ENCODE data around the gene MAP7D2.

MAP7D2 gene

DNA sequence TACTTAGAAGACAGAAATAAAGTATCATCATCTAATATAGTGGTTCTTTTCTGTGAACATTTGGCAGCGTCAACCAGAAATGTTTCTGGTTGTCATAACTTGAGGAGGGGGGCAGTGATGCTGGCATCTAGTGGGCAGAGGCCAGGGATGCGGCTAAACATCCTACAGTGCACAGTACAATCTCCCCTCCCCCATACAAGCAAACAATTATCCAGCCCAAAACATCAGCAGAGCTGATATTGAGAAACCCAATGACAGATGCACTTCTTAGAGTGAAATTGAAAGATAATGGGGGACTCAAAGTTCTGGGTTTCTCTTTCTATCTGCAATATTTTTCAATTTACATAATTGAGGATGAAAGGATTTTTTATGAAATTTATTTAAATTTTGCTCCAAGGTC lies 26.9 kb upstream of the MAP7D2 start:
- no peak for TF ChIP-seq SUZ12 (IDR thresholded peaks at IDR 0.05; ENCODE audit: extremely low read depth, insufficient read depth, insufficient read length)
- no peak for TF ChIP-seq ZNF274 (IDR thresholded peaks at IDR 0.05; ENCODE audit: low read depth, low read length)
- no peak for TF ChIP-seq YY1 (IDR thresholded peaks at IDR 0.05; ENCODE audit: insufficient read depth, insufficient read length)
- no peaks in the 10 kb centered on the region for H3K4me1 ChIP-seq (ENCODE audit: insufficient read depth, insufficient read length)
- no peaks in the 10 kb centered on the region for H3K9me3 ChIP-seq (ENCODE audit: insufficient read depth, low read length)
- no peak overlapping the region for H3K4me3 ChIP-seq (ENCODE audit: insufficient read length, low read depth)
- H3K36me3 ChIP-seq (ENCODE audit: insufficient read depth, insufficient read length, low read length): peaks cover 21% of the 10 kb centered on the region
- H3K27me3 ChIP-seq (ENCODE audit: insufficient read depth, insufficient read length): no peaks in the 10 kb centered on the region
- DNase-seq (ENCODE audit: low read depth, low spot score): no peak
- no peak overlapping the region for H3K9ac ChIP-seq (ENCODE audit: insufficient read length, low read depth)

DNA sequence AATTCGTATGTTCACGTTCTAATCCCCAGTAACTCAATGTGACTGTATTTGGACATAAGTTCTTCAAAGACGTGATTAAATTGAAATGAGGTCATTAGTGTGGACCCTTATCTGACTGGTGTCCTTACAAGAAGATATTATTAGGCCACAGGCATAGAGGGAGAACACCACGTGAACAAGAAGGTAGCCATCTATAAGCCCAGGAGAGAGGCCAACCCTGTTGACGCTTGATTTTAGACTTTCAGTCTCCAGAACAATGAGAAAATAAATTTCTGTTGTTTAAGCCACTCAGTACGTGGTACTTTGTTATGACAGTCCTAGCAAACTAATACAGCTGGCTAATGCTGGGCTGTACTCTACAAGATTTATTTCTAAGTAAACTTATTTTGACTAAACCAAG lies 26.4 kb upstream of the MAP7D2 start:
- TF ChIP-seq SUZ12 (IDR thresholded peaks at IDR 0.05; ENCODE audit: extremely low read depth, insufficient read depth, insufficient read length) (no peak), ZNF274 (IDR thresholded peaks at IDR 0.05; ENCODE audit: low read depth, low read length) (no peak), YY1 (IDR thresholded peaks at IDR 0.05; ENCODE audit: insufficient read depth, insufficient read length) (no peak)
- H3K9ac ChIP-seq (ENCODE audit: insufficient read length, low read depth): no peak overlapping the region
- no peak overlapping the region for H3K4me3 ChIP-seq (ENCODE audit: insufficient read length, low read depth)

DNA sequence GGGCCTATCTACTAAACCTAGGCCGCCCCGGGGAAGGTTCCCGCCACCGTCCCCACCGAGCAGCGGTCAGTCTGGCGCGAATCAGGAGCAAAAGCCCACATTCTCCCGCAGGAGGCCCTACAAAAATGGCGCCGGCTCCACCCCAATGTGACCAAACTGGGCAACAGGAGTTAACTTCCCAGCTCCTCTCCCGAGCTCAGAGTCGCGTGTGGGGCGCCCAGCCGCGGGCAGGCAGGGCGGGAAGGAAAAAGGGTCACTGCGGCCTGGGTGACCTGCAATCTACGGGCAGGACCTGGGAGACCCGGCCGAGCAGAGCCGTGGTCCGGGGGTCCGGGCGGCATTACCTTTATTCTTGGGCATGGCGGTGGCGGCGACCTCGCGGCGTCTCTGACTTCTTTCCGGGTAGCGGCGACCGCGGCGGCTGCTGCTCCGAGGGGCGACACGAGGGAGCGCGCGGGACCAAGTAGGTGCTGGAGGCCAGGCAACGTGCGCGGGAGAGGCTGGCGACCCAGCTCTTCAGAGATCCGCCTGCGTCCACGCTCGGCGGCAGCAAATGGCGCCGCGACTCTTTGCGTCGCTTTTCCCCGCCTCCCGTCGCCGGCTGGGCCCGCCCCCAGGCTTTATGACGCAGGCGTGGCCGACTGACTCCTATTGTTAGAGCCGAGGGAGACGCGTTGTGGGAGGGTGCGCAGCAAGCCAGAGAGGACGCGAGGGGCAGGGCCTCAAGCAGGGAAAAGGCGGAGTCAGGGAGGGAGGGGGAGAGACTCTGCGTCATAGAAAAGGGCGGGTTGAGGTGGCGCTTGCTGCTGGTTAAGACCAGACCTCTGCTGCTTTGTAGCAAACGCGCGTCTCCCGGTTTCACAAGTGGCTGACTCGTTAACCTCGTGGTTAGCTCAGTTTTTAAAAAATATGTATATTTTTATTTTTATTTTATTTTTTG lies 24.8 kb upstream of the MAP7D2 start, which contains the start of gene EIF1AX:
Gene EIF1AX, minus strand, starts transcription at position 558 of the 940 bp plus-strand sequence. Its CDS starts 198 bp downstream, at position 360.
- H3K9ac ChIP-seq (ENCODE audit: insufficient read length, low read depth): peak within 1 kb of the TSS; percentile 95
- peak within 1 kb of the TSS; percentile 86 for H3K4me3 ChIP-seq (ENCODE audit: insufficient read length, low read depth)
- no peaks in the 10 kb centered on the region for H3K9me3 ChIP-seq (ENCODE audit: insufficient read depth, low read length)
- no peaks in the 10 kb centered on the region for H3K27me3 ChIP-seq (ENCODE audit: insufficient read depth, insufficient read length)
- TF ChIP-seq SUZ12 (IDR thresholded peaks at IDR 0.05; ENCODE audit: extremely low read depth, insufficient read depth, insufficient read length) (no peak), YY1 (IDR thresholded peaks at IDR 0.05; ENCODE audit: insufficient read depth, insufficient read length) (peak; percentile 24)
- peaks cover 37% of the 10 kb centered on the region for H3K36me3 ChIP-seq (ENCODE audit: insufficient read depth, insufficient read length, low read length)
- no peaks in the 10 kb centered on the region for H3K4me1 ChIP-seq (ENCODE audit: insufficient read depth, insufficient read length)
- peak; percentile 96 for DNase-seq (ENCODE audit: low read depth, low spot score)

More for the DNA sequence above, 26.4 kb upstream of the MAP7D2 start:
- Histone ChIP-seq H3K4me1 (ENCODE audit: insufficient read depth, insufficient read length) (no peaks in the 10 kb centered on the region), H3K36me3 (ENCODE audit: insufficient read depth, insufficient read length, low read length) (peaks cover 25% of the 10 kb centered on the region), H3K9me3 (ENCODE audit: insufficient read depth, low read length) (no peaks in the 10 kb centered on the region), H3K27me3 (ENCODE audit: insufficient read depth, insufficient read length) (no peaks in the 10 kb centered on the region)
- DNase-seq (ENCODE audit: low read depth, low spot score): no peak

DNA sequence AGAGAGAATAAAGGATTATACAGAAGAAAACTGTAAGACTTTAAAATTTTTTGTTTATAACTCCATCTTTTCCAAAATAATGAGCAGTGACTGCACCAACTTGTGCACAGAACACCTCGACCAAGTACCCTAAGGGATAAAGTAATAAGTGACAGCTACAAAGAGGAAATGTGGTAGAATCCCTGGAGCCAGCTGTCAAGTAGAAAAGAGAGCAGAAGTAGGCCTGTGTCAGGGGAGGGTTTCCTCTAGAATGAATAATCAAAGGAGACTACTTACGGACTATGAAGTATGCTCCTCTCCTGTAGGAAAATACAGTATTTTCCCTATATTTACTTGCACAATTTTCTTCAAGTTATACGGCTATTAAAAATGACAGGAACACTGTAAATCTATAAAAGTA lies 23.7 kb upstream of the MAP7D2 start:
- Histone ChIP-seq H3K27me3 (ENCODE audit: insufficient read depth, insufficient read length) (no peaks in the 10 kb centered on the region), H3K4me1 (ENCODE audit: insufficient read depth, insufficient read length) (no peaks in the 10 kb centered on the region), H3K9ac (ENCODE audit: insufficient read length, low read depth) (peak overlapping the region; percentile 95), H3K36me3 (ENCODE audit: insufficient read depth, insufficient read length, low read length) (peaks cover 48% of the 10 kb centered on the region), H3K4me3 (ENCODE audit: insufficient read length, low read depth) (peak overlapping the region; percentile 86), H3K9me3 (ENCODE audit: insufficient read depth, low read length) (no peaks in the 10 kb centered on the region)
- no peak for DNase-seq (ENCODE audit: low read depth, low spot score)
- TF ChIP-seq SUZ12 (IDR thresholded peaks at IDR 0.05; ENCODE audit: extremely low read depth, insufficient read depth, insufficient read length) (no peak), ZNF274 (IDR thresholded peaks at IDR 0.05; ENCODE audit: low read depth, low read length) (no peak), YY1 (IDR thresholded peaks at IDR 0.05; ENCODE audit: insufficient read depth, insufficient read length) (no peak)

DNA sequence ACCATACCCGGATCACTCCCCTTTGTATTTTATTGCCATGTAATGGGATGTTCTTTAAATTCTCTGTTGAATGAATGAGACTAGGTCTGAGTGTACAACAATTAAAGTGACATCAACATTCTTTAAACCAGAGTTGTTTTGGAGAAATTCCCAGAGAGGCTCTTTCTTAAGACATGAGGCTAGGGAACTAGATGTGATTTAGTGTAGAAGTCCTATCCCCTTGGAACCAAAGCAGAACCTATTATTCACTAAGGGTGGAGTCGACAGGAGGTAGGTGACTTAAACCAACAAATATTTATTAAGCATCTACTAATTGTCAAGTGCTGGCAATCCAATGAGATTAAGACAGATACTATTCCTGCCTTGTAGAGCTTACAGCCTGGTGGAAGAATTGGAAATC lies 23.3 kb upstream of the MAP7D2 start:
- Histone ChIP-seq H3K4me1 (ENCODE audit: insufficient read depth, insufficient read length) (no peaks in the 10 kb centered on the region), H3K27me3 (ENCODE audit: insufficient read depth, insufficient read length) (no peaks in the 10 kb centered on the region), H3K9me3 (ENCODE audit: insufficient read depth, low read length) (no peaks in the 10 kb centered on the region), H3K4me3 (ENCODE audit: insufficient read length, low read depth) (peak overlapping the region; percentile 86), H3K36me3 (ENCODE audit: insufficient read depth, insufficient read length, low read length) (peaks cover 53% of the 10 kb centered on the region), H3K9ac (ENCODE audit: insufficient read length, low read depth) (peak overlapping the region; percentile 95)
- no peak for DNase-seq (ENCODE audit: low read depth, low spot score)
- TF ChIP-seq YY1 (IDR thresholded peaks at IDR 0.05; ENCODE audit: insufficient read depth, insufficient read length) (no peak), SUZ12 (IDR thresholded peaks at IDR 0.05; ENCODE audit: extremely low read depth, insufficient read depth, insufficient read length) (no peak), ZNF274 (IDR thresholded peaks at IDR 0.05; ENCODE audit: low read depth, low read length) (no peak)

DNA sequence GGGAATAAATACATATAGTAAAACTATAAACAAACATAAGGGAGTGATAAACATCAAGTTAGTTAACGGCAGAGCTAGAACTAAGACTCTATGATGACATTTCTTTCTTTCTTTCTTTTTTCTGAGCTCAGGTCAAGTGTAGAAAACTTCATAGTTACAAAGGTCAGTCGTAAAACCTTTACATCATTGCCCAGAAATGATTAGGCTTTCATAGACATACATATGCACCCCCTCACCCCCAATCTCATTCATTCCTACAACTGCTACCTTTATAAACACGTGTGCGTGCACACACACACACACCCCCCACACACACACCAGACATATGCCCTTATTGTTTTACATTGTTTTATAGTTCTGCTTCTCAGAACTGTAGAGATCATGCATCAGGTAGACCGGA lies 19.2 kb upstream of the MAP7D2 start:
- no peaks in the 10 kb centered on the region for H3K4me1 ChIP-seq (ENCODE audit: insufficient read depth, insufficient read length)
- H3K4me3 ChIP-seq (ENCODE audit: insufficient read length, low read depth): no peak overlapping the region
- H3K36me3 ChIP-seq (ENCODE audit: insufficient read depth, insufficient read length, low read length): peaks cover 91% of the 10 kb centered on the region
- no peak overlapping the region for H3K9ac ChIP-seq (ENCODE audit: insufficient read length, low read depth)
- H3K9me3 ChIP-seq (ENCODE audit: insufficient read depth, low read length): no peaks in the 10 kb centered on the region
- TF ChIP-seq YY1 (IDR thresholded peaks at IDR 0.05; ENCODE audit: insufficient read depth, insufficient read length) (no peak), SUZ12 (IDR thresholded peaks at IDR 0.05; ENCODE audit: extremely low read depth, insufficient read depth, insufficient read length) (no peak), ZNF274 (IDR thresholded peaks at IDR 0.05; ENCODE audit: low read depth, low read length) (no peak)
- no peak for DNase-seq (ENCODE audit: low read depth, low spot score)
- no peaks in the 10 kb centered on the region for H3K27me3 ChIP-seq (ENCODE audit: insufficient read depth, insufficient read length)

DNA sequence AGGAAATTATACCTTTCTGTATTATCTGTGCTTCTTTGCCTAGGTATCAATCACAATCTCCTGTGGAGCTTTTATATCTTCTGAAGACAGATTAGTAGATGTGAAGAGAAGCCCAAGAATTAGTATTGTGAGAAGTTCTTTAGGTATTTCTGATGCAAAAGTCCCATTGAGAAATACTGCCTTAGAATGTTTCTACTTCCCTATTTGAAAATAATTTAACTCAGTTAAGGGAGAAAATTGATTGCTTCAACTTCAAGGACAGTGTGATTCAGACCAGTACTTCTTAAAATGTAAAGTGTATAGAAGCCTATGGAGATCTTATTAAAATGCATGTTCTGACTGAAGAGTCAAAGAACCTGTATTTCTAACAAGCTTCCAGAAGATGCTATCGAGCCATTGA lies 16.0 kb upstream of the MAP7D2 start:
- TF ChIP-seq YY1 (IDR thresholded peaks at IDR 0.05; ENCODE audit: insufficient read depth, insufficient read length) (no peak), ZNF274 (IDR thresholded peaks at IDR 0.05; ENCODE audit: low read depth, low read length) (no peak), SUZ12 (IDR thresholded peaks at IDR 0.05; ENCODE audit: extremely low read depth, insufficient read depth, insufficient read length) (no peak)
- Histone ChIP-seq H3K36me3 (ENCODE audit: insufficient read depth, insufficient read length, low read length) (peaks cover 84% of the 10 kb centered on the region), H3K4me3 (ENCODE audit: insufficient read length, low read depth) (no peak overlapping the region), H3K27me3 (ENCODE audit: insufficient read depth, insufficient read length) (no peaks in the 10 kb centered on the region), H3K9me3 (ENCODE audit: insufficient read depth, low read length) (no peaks in the 10 kb centered on the region), H3K9ac (ENCODE audit: insufficient read length, low read depth) (no peak overlapping the region), H3K4me1 (ENCODE audit: insufficient read depth, insufficient read length) (no peaks in the 10 kb centered on the region)
- DNase-seq (ENCODE audit: low read depth, low spot score): no peak
